Natural killer cell (primary cell): Measurements from ENCODE around the gene KDM4B. TPM values are rescaled to one million over a fixed set of nuclear protein-coding genes. Genes with fewer than 3 reads are reported as not detected.
A peak's percentile ranks its signal among the peaks of the same experiment; 100 is the strongest.

Experiments used
- ATAC-seq, 3 donors: fragments of 150-1000 bp in 2 of 3; fragments of 200-7000 bp in 1 of 3; cut with Tn5 transposase; 1 replicate in 1 of 3; 2 replicates in 2 of 3; pipeline ENCODE4 v1.10.0; 2021; ENCODE audit warnings: mild to moderate bottlenecking in 2 of 3, moderate library complexity in 2 of 3
- DNase-seq, 2 donors: peaks; one replicate each; pipeline versions ENCODE4 v3.0.0 to v3.0.0-alpha.2; 2013 to 2021; ENCODE audit warnings: mixed read lengths in 1 of 2
- H3K27ac ChIP-seq: one replicate; pipeline ENCODE4 v1.5.1; 2013; ENCODE audit warnings: mild to moderate bottlenecking, low read length
- H3K27me3 ChIP-seq: one replicate; pipeline ENCODE4 v1.6.1; 2013; ENCODE audit warnings: low read length; ENCODE audit not compliant: control insufficient read depth, insufficient read depth
- H3K36me3 ChIP-seq: one replicate; pipeline ENCODE4 v1.6.1; 2013; ENCODE audit warnings: low read length; ENCODE audit not compliant: control insufficient read depth, insufficient read depth
- H3K4me1 ChIP-seq: one replicate; pipeline ENCODE4 v1.6.1; 2013; ENCODE audit warnings: low read length; ENCODE audit not compliant: control insufficient read depth, insufficient read depth
- H3K4me3 ChIP-seq: one replicate; pipeline ENCODE4 v1.5.1; 2013; ENCODE audit warnings: low read length
- H3K9me3 ChIP-seq: one replicate; pipeline ENCODE4 v1.6.1; 2013; ENCODE audit warnings: low read length; ENCODE audit not compliant: control insufficient read depth, insufficient read depth
- H3K27ac Mint-ChIP-seq, 2 donors: one replicate each; pipeline ENCODE4 v1.8.0; 2022; ENCODE audit warnings: mild to moderate bottlenecking in 2 of 2, mixed read lengths in 2 of 2, moderate library complexity in 1 of 2
- H3K27me3 Mint-ChIP-seq, 2 donors: one replicate each; pipeline ENCODE4 v1.8.0; 2022; ENCODE audit warnings: low read depth in 2 of 2, mixed read lengths in 2 of 2
- H3K36me3 Mint-ChIP-seq: one replicate; pipeline ENCODE4 v1.8.0; 2022; ENCODE audit warnings: mixed read lengths
- H3K4me1 Mint-ChIP-seq, 2 donors: one replicate each; pipeline ENCODE4 v1.8.0; 2022; ENCODE audit warnings: mixed read lengths in 2 of 2
- H3K4me3 Mint-ChIP-seq: one replicate; pipeline ENCODE4 v1.8.0; 2022; ENCODE audit warnings: mild to moderate bottlenecking, moderate library complexity, mixed read lengths
- H3K9me3 Mint-ChIP-seq, 2 donors: one replicate each; pipeline ENCODE4 v1.8.0; 2022; ENCODE audit warnings: mixed read lengths in 2 of 2
- CTCF ChIP-seq: fragments of 200-600 bp; IDR thresholded peaks from one replicate; pipeline ENCODE4 v1.8.0; 2022; ENCODE audit warnings: antibody characterized with exemption
- WGBS: methylation state at CpG from one replicate; pipeline ENCODE4 v1.1.7; 2013; ENCODE audit warnings: missing lambda C conversion rate; ENCODE audit not compliant: insufficient coverage; 5-methylcytosine and 5-hydroxymethylcytosine counted together
- intact Hi-C: fragments of 100-400 bp; cut with micrococcal nuclease; formaldehyde crosslinking; loops from one replicate; pipeline ENCODE4 v1.14.2; 2022
- total RNA-seq, 4 donors: library from RNA; stranded (reverse); fragments of 120-200 nt in 1 of 4; gene quantifications; one replicate each; pipeline versions ENCODE4 v1.2.3 to v1.2.4, GENCODE V29; 2013 to 2022

The KDM4B gene
- total RNA-seq, 3 donors from 2014 or later (not counting 1 experiment from before 2014, with no cell fraction given) = 68.0 to 73.5 (median 68.1) TPM

GRCh38 chr19:5030136-5030820 lies 61.4 kb downstream of the KDM4B start:
- WGBS = 88% methylated on average over 15 of the region's 15 CpGs
- Histone ChIP-seq H3K4me3 (no peak overlapping the region), H3K4me1 (peaks cover 10% of the 10 kb centered on the region), H3K27me3 (no peaks in the 10 kb centered on the region), H3K36me3 (peaks cover 14% of the 10 kb centered on the region), H3K9me3 (no peaks in the 10 kb centered on the region), H3K27ac (no peak overlapping the region)
- Mint-ChIP-seq H3K9me3 (no peaks in the 10 kb centered on the region), H3K27ac (no peak overlapping the region), H3K27me3 (no peaks in the 10 kb centered on the region), H3K4me1 (peaks cover 11 to 28% of the 10 kb centered on the region in 2 donors), H3K36me3 (no peaks in the 10 kb centered on the region), H3K4me3 (no peak overlapping the region)
- TF ChIP-seq CTCF = no peak
- ATAC-seq (no peak), DNase-seq (no peak)
- intact Hi-C loops = no loop called here

- H3K4me1 Mint-ChIP-seq = peaks cover 11 to 23% of the 10 kb centered on the region in 2 donors
- 94% methylated on average over 13 of the region's 13 CpGs for WGBS
- Histone ChIP-seq H3K36me3 (peaks cover 14% of the 10 kb centered on the region), H3K27me3 (no peaks in the 10 kb centered on the region), H3K27ac (no peak overlapping the region), H3K4me3 (no peak overlapping the region), H3K9me3 (no peaks in the 10 kb centered on the region), H3K4me1 (peaks cover 10% of the 10 kb centered on the region)
- DNase-seq (no peak), ATAC-seq (peak in 1 of 3 donors; percentile 14)
- no peaks in the 10 kb centered on the region for H3K36me3 Mint-ChIP-seq
- H3K27ac Mint-ChIP-seq = no peak overlapping the region
- intact Hi-C loops = loop anchor here (1.0 kb wide), 2 partner anchors 159 to 220 kb away; no protein-coding TSS in a partner anchor
- no peak overlapping the region for H3K4me3 Mint-ChIP-seq
- no peaks in the 10 kb centered on the region for H3K9me3 Mint-ChIP-seq
- no peak for TF ChIP-seq CTCF
- H3K27me3 Mint-ChIP-seq = no peaks in the 10 kb centered on the region
Measured at GRCh38 chr19:5030822-5031221, 61.9 kb downstream of the KDM4B start.

GRCh38 chr19:5031231-5032100 lies 62.6 kb downstream of the KDM4B start:
- no peak overlapping the region for H3K27ac Mint-ChIP-seq

More at GRCh38 chr19:5031231-5032100, 62.6 kb downstream of the KDM4B start:
- Histone ChIP-seq H3K4me3 (no peak overlapping the region), H3K27ac (no peak overlapping the region), H3K36me3 (peaks cover 14% of the 10 kb centered on the region), H3K4me1 (peaks cover 10% of the 10 kb centered on the region), H3K9me3 (no peaks in the 10 kb centered on the region), H3K27me3 (no peaks in the 10 kb centered on the region)
- intact Hi-C loops = loop anchor here (1.0 kb wide), 2 partner anchors 159 to 220 kb away; no protein-coding TSS in a partner anchor
- H3K9me3 Mint-ChIP-seq = no peaks in the 10 kb centered on the region
- TF ChIP-seq CTCF = peak; percentile 94
- H3K4me1 Mint-ChIP-seq = peaks cover 11 to 23% of the 10 kb centered on the region in 2 donors
- peak; percentile 86 to 96 (median 92) for ATAC-seq
- peak; percentile 81 to 88 for DNase-seq
- H3K27me3 Mint-ChIP-seq = no peaks in the 10 kb centered on the region
- H3K36me3 Mint-ChIP-seq = no peaks in the 10 kb centered on the region
- 58% methylated on average over 29 of the region's 29 CpGs for WGBS
- H3K4me3 Mint-ChIP-seq = no peak overlapping the region
